Mesothelial cell of epicardium (in vitro differentiated cells): ENCODE results near the gene PTTG1. TPM values are rescaled to one million over a fixed set of nuclear protein-coding genes. Genes with fewer than 3 reads are reported as not detected.

Source experiments
- DNase-seq, 2 experiments: peaks; one replicate each; pipeline ENCODE4 v3.0.0; 2021; ENCODE audit warnings: low spot score in 2 of 2; ENCODE audit not compliant: unreplicated experiment in 2 of 2
- H3K27ac Mint-ChIP-seq: 2 replicates; pipeline ENCODE4 v1.8.0; 2021; ENCODE audit warnings: mixed read lengths
- H3K27me3 Mint-ChIP-seq: 2 replicates; pipeline ENCODE4 v1.8.0; 2021; ENCODE audit warnings: low read depth, mixed read lengths
- H3K36me3 Mint-ChIP-seq: 2 replicates; pipeline ENCODE4 v1.8.0; 2021; ENCODE audit warnings: mixed read lengths
- H3K4me1 Mint-ChIP-seq: 2 replicates; pipeline ENCODE4 v1.8.0; 2021; ENCODE audit warnings: mixed read lengths
- H3K4me3 Mint-ChIP-seq: 2 replicates; pipeline ENCODE4 v1.8.0; 2021; ENCODE audit warnings: mild to moderate bottlenecking, moderate library complexity, mixed read lengths
- H3K9me3 Mint-ChIP-seq: 2 replicates; pipeline ENCODE4 v1.8.0; 2021; ENCODE audit warnings: mixed read lengths
- total RNA-seq: library from RNA; stranded (reverse); gene quantifications from 3 replicates; pipeline ENCODE4 v1.2.1, GENCODE V29; 2021
- TF ChIP-seq, protein P1 (sequence below): fragments of 200-600 bp; sonication (generic); IDR thresholded peaks from one replicate; pipeline ENCODE4 v1.5.0; 2021; ENCODE audit warnings: antibody characterized with exemption; ENCODE audit not compliant: unreplicated experiment

The PTTG1 gene
- total RNA-seq, 1 donor from 2014 or later: 43.3 TPM

DNA sequence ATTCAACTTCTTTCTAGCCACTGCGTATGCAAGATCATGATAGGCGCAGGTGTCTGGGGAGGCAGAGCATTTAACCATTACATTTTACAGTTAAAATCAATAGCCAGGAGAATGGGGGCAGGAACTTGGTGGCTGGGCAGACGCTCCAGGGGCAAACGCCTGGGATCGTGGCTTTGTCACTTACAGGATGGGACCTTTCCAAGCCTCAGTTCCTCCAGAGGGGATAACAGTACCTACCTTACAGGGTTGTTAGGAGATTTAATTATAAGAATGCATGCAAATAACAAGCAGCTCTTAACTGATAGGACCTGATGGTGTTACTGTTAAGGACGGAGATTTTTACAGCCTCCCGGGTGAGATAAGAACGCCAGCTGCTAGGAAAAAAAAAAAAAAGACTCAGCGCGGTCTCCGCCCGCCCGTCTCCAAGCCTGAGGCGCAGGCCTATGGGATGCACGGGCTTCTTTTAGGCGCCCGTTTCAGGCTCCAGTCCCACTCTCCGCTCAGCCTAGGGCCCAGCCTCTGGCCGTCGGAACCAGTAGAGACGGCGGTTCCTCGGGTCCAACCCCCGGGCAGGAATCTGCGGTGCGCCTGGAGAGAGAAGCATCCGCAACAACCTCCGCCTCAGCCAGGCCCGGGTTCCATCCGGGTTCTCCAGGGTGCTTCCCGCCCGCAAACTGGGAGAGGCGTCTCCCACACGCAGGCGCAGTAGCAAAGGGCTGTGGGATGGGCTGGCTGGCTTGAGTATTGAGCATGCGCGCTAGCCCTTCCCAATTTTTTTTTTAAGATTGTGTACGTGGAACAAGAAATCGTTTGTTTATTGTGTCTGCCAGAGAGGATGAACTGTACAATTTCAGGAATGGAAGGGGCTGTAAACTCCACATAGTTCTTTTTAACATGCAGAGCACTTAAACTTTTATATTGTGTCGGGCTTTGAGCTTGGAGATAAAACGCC is 22.0 kb upstream of the PTTG1 start, which contains the start of gene FAM200C:
Gene FAM200C, minus strand, starts transcription at position 653 of the 952 bp plus-strand sequence. CDS start 4,564 bp downstream, outside the sequence.
- Mint-ChIP-seq H3K36me3 (peaks cover 15% of the 10 kb centered on the region), H3K27me3 (no peaks in the 10 kb centered on the region)

GRCh38 chr5:160418561-160419457 is 2.8 kb upstream of the PTTG1 start, which contains the start of gene SLU7:
Gene SLU7, minus strand, starts transcription at chr5:160419081. Its CDS starts 3,787 bp downstream, at chr5:160415294.
- H3K4me3 Mint-ChIP-seq: peak within 1 kb of the TSS; percentile 98
- TF ChIP-seq, protein P1, sequence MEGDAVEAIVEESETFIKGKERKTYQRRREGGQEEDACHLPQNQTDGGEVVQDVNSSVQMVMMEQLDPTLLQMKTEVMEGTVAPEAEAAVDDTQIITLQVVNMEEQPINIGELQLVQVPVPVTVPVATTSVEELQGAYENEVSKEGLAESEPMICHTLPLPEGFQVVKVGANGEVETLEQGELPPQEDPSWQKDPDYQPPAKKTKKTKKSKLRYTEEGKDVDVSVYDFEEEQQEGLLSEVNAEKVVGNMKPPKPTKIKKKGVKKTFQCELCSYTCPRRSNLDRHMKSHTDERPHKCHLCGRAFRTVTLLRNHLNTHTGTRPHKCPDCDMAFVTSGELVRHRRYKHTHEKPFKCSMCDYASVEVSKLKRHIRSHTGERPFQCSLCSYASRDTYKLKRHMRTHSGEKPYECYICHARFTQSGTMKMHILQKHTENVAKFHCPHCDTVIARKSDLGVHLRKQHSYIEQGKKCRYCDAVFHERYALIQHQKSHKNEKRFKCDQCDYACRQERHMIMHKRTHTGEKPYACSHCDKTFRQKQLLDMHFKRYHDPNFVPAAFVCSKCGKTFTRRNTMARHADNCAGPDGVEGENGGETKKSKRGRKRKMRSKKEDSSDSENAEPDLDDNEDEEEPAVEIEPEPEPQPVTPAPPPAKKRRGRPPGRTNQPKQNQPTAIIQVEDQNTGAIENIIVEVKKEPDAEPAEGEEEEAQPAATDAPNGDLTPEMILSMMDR: no peak
- H3K36me3 Mint-ChIP-seq: no peaks in the 10 kb centered on the region
- H3K27me3 Mint-ChIP-seq: no peaks in the 10 kb centered on the region
- peak; percentile 87 to 98 for DNase-seq
- H3K4me1 Mint-ChIP-seq: peaks cover 51% of the 10 kb centered on the region
- H3K27ac Mint-ChIP-seq: peak within 1 kb of the TSS; percentile 98
- H3K9me3 Mint-ChIP-seq: no peaks in the 10 kb centered on the region

More for the DNA sequence above, 22.0 kb upstream of the PTTG1 start, which contains the start of gene FAM200C:
- Mint-ChIP-seq H3K9me3 (no peaks in the 10 kb centered on the region), H3K4me1 (peaks cover 21% of the 10 kb centered on the region), H3K4me3 (peak within 1 kb of the TSS; percentile 89), H3K27ac (peak within 1 kb of the TSS; percentile 99)
- DNase-seq: peak; percentile 86 to 91
- TF ChIP-seq, protein P1: no peak

DNA sequence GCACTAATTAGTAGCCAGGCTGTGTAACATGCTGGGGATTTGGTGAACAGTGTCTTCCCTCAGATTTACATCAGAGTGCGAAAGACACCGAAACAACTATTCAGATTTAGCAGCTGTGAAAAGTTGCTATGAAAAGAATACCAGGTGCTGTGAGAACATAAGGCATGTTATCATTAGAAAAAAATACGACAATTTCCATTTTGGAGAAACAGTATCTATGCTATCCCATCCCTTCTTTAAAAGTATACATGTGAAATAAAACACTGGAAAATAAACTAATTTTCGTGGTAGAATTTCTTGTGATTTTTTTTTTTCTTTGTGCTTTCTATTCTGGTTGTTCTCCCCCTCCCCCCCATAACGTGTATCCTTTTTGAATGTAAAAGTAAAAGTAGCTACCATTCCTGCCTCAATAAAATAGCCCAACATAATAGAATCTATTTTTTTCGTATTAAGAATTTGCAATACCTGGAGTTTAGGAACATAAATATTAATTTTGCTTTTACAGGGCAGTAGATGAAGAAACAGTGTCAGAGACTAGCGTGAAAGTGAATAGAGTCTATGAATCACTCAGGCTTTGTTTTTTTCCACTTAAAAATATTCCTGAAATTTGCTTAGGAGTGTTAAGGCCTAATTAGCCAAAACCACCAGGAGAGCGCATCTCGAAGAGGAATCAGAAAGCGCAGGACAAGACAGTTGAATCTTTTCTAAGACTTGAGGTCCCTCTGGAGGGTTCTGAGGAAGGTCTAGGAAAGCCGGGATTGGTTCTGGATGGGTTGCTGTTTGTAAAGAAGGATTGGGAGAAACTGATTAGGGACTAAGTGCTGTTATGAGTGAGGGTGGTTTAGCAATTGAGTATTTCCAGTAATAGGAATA is 2.0 kb upstream of the PTTG1 start:
- H3K4me1 Mint-ChIP-seq: peaks cover 58% of the 10 kb centered on the region
- H3K27me3 Mint-ChIP-seq: no peaks in the 10 kb centered on the region
- H3K27ac Mint-ChIP-seq: peak overlapping the region; percentile 98
- no peak for DNase-seq
- TF ChIP-seq, protein P1: no peak
- H3K4me3 Mint-ChIP-seq: peak overlapping the region; percentile 98
- no peaks in the 10 kb centered on the region for H3K9me3 Mint-ChIP-seq
- peaks cover under 1% of the 10 kb centered on the region for H3K36me3 Mint-ChIP-seq

DNA sequence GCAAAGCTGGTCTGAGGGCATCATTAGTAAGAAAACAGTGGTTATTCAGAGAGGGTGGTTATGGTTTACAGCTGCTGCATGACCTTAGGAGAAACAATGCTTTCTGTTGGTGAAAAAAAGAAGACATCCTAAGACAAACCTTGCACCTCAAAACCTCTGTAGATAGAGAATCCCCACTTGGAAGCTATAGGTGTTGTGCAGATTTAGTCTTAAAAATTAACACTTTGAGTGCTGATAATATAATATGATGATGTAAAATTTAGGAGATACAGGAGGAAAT is 1.4 kb upstream of the PTTG1 start:
- DNase-seq: no peak
- Mint-ChIP-seq H3K4me3 (peak overlapping the region; percentile 98), H3K36me3 (peaks cover 2% of the 10 kb centered on the region), H3K4me1 (peaks cover 64% of the 10 kb centered on the region), H3K9me3 (no peaks in the 10 kb centered on the region), H3K27ac (peak overlapping the region; percentile 98), H3K27me3 (no peaks in the 10 kb centered on the region)
- TF ChIP-seq, protein P1: no peak

DNA sequence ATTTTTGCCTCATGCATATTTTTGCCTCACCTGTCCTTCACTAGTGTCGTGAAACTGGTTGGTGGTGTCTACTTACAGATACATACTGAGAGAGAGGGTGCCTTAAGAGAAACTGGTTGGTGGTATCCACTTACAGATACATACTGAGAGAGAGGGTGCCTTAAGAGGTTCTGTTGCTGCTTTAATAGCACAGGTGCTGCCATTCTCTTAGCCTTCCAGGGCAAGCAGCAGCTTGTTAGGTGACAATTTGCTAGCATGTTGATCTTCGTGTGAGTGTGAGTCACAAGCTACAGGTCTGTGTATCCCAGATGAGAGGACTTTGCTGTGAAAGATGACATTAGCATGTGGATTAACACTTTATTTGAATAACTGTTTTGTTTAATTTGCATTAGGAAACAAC is 1.4 kb downstream of the PTTG1 start:
- Mint-ChIP-seq H3K4me1 (peaks cover 58% of the 10 kb centered on the region), H3K27ac (peak overlapping the region; percentile 8), H3K4me3 (peak overlapping the region; percentile 88), H3K9me3 (no peaks in the 10 kb centered on the region), H3K36me3 (peaks cover 6% of the 10 kb centered on the region), H3K27me3 (no peaks in the 10 kb centered on the region)
- DNase-seq: no peak
- TF ChIP-seq, protein P1: no peak
